ENCODE measurements around the gene PTPRN2. TPM values are rescaled to one million over a fixed set of nuclear protein-coding genes. Genes with fewer than 3 reads are reported as not detected.

PTPRN2 gene
- total RNA-seq, 4 donors from 2014 or later, result 6.6 to 10.7 (median 8.2) TPM

DNA sequence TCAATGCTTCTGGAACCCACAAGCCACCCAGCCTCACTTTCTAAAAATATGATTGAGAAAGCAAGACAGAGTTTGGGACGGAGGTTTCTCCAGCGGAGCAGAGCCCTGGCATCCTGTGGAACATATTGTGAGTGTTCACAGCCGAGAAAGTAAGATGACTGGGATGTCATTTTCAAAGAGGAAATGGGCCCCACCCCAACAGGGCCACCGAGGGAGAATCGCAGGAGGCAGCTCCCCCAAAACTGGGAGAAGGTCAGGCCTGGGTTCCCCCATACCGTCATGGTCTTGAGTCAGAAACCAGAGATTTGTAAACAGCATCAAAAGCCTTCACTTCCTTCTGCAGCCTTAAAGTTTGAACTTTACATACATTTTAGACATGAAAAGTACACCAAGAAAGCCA is 560.0 kb downstream of the PTPRN2 start:
- no peak for DNase-seq (ENCODE audit: low spot score in 2 of 2)
- H3K27ac ChIP-seq, result no peak overlapping the region
- no peaks in the 10 kb centered on the region for H3K36me3 ChIP-seq
- no peak overlapping the region for H3K4me3 ChIP-seq
- TF ChIP-seq POLR2A (IDR thresholded peaks at IDR 0.05) (no peak), EP300 (IDR thresholded peaks at IDR 0.05) (no peak), CTCF (IDR thresholded peaks at IDR 0.05) (no peak)
- 87% methylated on average over 6 of the region's 6 CpGs for WGBS, 2 donors
- no peaks in the 10 kb centered on the region for H3K9me3 ChIP-seq
- no peaks in the 10 kb centered on the region for H3K27me3 ChIP-seq
- H3K4me1 ChIP-seq, result no peaks in the 10 kb centered on the region

GRCh38 chr7:158026636-158027265 is 560.9 kb downstream of the PTPRN2 start:
- 86 to 88% methylated on average over 14 to 17 of the region's 17 CpGs for WGBS, 2 donors
- Histone ChIP-seq H3K4me3 (no peak overlapping the region), H3K9me3 (no peaks in the 10 kb centered on the region), H3K36me3 (no peaks in the 10 kb centered on the region), H3K27ac (no peak overlapping the region), H3K27me3 (no peaks in the 10 kb centered on the region), H3K4me1 (no peaks in the 10 kb centered on the region)
- DNase-seq (ENCODE audit: low spot score in 2 of 2), result no peak
- no peak for TF ChIP-seq POLR2A (IDR thresholded peaks at IDR 0.05)
- TF ChIP-seq CTCF (IDR thresholded peaks at IDR 0.05), result no peak
- TF ChIP-seq EP300 (IDR thresholded peaks at IDR 0.05), result no peak

- no peaks in the 10 kb centered on the region for H3K36me3 ChIP-seq
- TF ChIP-seq EP300 (IDR thresholded peaks at IDR 0.05), result no peak
- no peak for TF ChIP-seq POLR2A (IDR thresholded peaks at IDR 0.05)
- TF ChIP-seq CTCF (IDR thresholded peaks at IDR 0.05), result no peak
These were observed 561.7 kb downstream of the PTPRN2 start for GRCh38 chr7:158025686-158026600.

GRCh38 chr7:158024881-158025280 is 562.7 kb downstream of the PTPRN2 start:
- Histone ChIP-seq H3K27me3 (no peaks in the 10 kb centered on the region), H3K4me3 (no peak overlapping the region), H3K4me1 (no peaks in the 10 kb centered on the region), H3K36me3 (no peaks in the 10 kb centered on the region), H3K9me3 (no peaks in the 10 kb centered on the region), H3K27ac (no peak overlapping the region)
- 71 to 78% methylated on average over 5 of the region's 5 CpGs for WGBS, 2 donors
- TF ChIP-seq POLR2A (IDR thresholded peaks at IDR 0.05) (no peak), CTCF (IDR thresholded peaks at IDR 0.05) (no peak), EP300 (IDR thresholded peaks at IDR 0.05) (no peak)
- no peak for DNase-seq (ENCODE audit: low spot score in 2 of 2)

More at GRCh38 chr7:158025686-158026600, 561.7 kb downstream of the PTPRN2 start:
- no peak overlapping the region for H3K4me3 ChIP-seq
- H3K27me3 ChIP-seq, result no peaks in the 10 kb centered on the region
- H3K9me3 ChIP-seq, result no peaks in the 10 kb centered on the region
- H3K4me1 ChIP-seq, result no peaks in the 10 kb centered on the region
- no peak overlapping the region for H3K27ac ChIP-seq
- 89 to 90% methylated on average over 30 of the region's 30 CpGs for WGBS, 2 donors
- DNase-seq (ENCODE audit: low spot score in 2 of 2), result no peak

DNA sequence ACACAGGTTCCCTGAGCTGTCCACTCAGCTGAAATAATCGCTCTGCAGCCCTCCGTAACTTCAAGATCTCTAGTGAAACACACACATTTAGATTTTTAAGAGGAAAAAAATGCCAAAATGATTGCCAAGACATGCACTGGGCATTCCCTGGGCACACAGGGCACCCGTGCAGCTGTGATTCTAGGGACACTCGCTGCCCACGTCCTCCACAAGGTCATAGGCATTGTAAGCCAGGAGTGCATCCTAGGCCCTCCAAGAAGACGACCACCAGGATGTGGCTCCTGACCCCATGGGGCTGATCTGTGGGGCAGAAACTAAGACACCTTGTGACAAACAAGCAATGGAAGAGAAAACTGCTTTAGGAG is 563.3 kb downstream of the PTPRN2 start:
- 88 to 91% methylated on average over 6 of the region's 6 CpGs for WGBS, 2 donors
- TF ChIP-seq POLR2A (IDR thresholded peaks at IDR 0.05), result no peak
- TF ChIP-seq CTCF (IDR thresholded peaks at IDR 0.05), result no peak
- TF ChIP-seq EP300 (IDR thresholded peaks at IDR 0.05), result no peak
- Histone ChIP-seq H3K27me3 (no peaks in the 10 kb centered on the region), H3K27ac (no peak overlapping the region), H3K36me3 (no peaks in the 10 kb centered on the region), H3K4me3 (no peak overlapping the region), H3K4me1 (no peaks in the 10 kb centered on the region), H3K9me3 (no peaks in the 10 kb centered on the region)
- no peak for DNase-seq (ENCODE audit: low spot score in 2 of 2)
